Frontal cortex (tissue), 4 donors: ENCODE measurements around the gene CSNK1G1. TPM values are rescaled to one million over a fixed set of nuclear protein-coding genes. Genes with fewer than 3 reads are reported as not detected.
"Not testable (repeated sequence)": the region's sequence is repeated elsewhere in the genome, so short reads cannot be mapped to it uniquely, and the experiment has no call there.

ENCODE experiments used
- DNase-seq, 2 donors: peaks; one replicate each; pipeline ENCODE4 v3.0.0; 2012; ENCODE audit warnings: low spot score in 2 of 2
- FAIRE-seq: peaks from 2 replicates; lab custom pipeline; 2012; peaks lifted over from hg19 to GRCh38; lab: Jason Lieb, UNC
- total RNA-seq: library from RNA; depleted of rRNA; stranded (reverse); fragments of >200 nt; gene quantifications from one replicate; pipeline ENCODE4 v1.2.3, GENCODE V29; 2014
- donor health status: control.
- donor health status: control.
- donor health status: control.

Gene CSNK1G1
- total RNA-seq, 1 donor from 2014 or later, result 46.1 TPM

- DNase-seq (no peak), FAIRE-seq (no peak)
These were observed 105.9 kb downstream of the CSNK1G1 start for GRCh38 chr15:64249883-64250575.

GRCh38 chr15:64249406-64249805 is 106.6 kb downstream of the CSNK1G1 start:
- FAIRE-seq (no peak), DNase-seq (no peak)

DNA sequence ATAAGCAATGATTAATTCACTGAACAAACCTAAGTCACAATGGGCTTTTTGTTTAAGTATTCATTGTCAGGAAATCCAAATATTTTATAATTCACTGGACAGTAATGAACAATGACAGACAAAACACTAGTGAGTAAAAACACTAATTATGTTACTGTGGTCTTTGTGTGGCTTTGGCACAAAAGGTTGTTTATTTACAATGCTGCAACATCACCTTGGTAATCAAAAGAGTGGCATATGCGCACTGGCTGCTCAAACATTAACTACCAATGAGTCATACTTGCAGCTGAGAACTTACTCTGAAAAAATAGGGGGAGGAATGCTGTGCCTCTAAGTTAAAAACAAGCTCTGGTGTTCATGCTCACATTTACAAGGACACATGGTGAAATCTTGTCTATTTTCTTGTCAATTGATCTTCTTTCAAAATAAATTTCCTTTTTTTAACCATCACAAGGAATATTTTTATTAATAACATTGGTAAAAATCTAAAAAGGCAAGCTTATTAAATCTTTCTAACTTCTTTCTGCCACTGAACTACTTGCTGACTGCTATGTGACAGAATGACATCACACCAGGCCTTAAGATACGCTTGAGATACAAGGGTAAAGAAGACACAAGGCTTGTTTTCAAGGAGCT is 107.9 kb downstream of the CSNK1G1 start:
- DNase-seq (peak in 1 of 2 donors; percentile 30), FAIRE-seq (no peak)

GRCh38 chr15:64247535-64247905 is 108.5 kb downstream of the CSNK1G1 start:
- DNase-seq, result no peak
- FAIRE-seq, result no peak

GRCh38 chr15:64246364-64247189 is 109.4 kb downstream of the CSNK1G1 start:
- peak in 1 of 2 donors; percentile 8 for DNase-seq
- FAIRE-seq, result no peak

- no peak for DNase-seq
- FAIRE-seq, result no peak
These were observed 110.6 kb downstream of the CSNK1G1 start for GRCh38 chr15:64245405-64245804.

DNA sequence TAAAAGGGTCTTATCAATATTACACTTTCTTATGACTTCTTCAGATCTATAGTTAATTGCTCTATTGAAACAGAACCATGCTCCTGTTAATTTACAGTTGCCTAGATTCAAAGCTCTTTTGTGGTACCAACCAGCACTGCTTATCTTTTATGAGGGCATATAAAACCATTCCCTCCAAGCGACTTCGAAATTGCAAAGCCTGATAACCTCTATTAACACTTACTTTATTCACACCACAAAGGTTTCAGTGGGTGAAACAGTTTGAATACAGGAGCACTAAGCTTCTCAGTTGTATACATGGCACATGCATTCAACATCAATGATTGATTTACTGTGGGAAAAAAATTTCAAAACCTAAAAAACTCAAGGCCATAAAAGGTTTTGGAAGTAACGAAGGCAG is 118.3 kb downstream of the CSNK1G1 start:
- FAIRE-seq (no peak), DNase-seq (no peak)

GRCh38 chr15:64236156-64236894 is 119.6 kb downstream of the CSNK1G1 start:
- DNase-seq (no peak), FAIRE-seq (no peak)

GRCh38 chr15:64235552-64235951 is 120.4 kb downstream of the CSNK1G1 start:
- FAIRE-seq (no peak), DNase-seq (no peak)

- no peak for DNase-seq
- FAIRE-seq, result no peak
These were observed 122.7 kb downstream of the CSNK1G1 start for GRCh38 chr15:64233299-64233698.

- no peak for FAIRE-seq
These were observed 123.6 kb downstream of the CSNK1G1 start for GRCh38 chr15:64232400-64232799.

GRCh38 chr15:64229129-64229724 is 126.7 kb downstream of the CSNK1G1 start:
- FAIRE-seq (no peak), DNase-seq (no peak)

More at GRCh38 chr15:64232400-64232799, 123.6 kb downstream of the CSNK1G1 start:
- DNase-seq, result no peak

GRCh38 chr15:64225804-64226203 is 130.2 kb downstream of the CSNK1G1 start:
- no peak for DNase-seq
- no peak for FAIRE-seq

GRCh38 chr15:64224511-64224910 is 131.5 kb downstream of the CSNK1G1 start:
- DNase-seq (no peak), FAIRE-seq (no peak)

GRCh38 chr15:64223882-64224281 is 132.1 kb downstream of the CSNK1G1 start:
- DNase-seq (no peak), FAIRE-seq (no peak)

- FAIRE-seq (no peak), DNase-seq (no peak)
These were observed 133.2 kb downstream of the CSNK1G1 start for GRCh38 chr15:64222573-64223366.

DNA sequence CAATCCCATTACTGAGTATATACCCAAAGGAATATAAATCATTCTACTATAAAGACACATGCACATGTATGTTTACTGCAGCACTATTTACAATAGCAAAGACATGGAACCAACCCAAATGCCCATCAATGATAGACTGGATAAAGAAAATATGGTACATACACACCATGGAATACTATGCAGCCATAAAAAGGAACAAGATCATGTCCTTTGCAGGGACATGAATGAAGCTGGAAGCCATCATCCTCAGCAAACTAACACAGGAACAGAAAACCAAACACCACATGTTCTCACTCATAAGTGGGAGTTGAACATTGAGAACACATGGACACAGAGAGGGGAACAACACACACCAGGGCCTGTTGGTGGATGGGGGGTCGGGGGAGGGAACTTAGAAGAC is 134.1 kb downstream of the CSNK1G1 start:
- FAIRE-seq, DNase-seq: not testable (repeated sequence)

DNA sequence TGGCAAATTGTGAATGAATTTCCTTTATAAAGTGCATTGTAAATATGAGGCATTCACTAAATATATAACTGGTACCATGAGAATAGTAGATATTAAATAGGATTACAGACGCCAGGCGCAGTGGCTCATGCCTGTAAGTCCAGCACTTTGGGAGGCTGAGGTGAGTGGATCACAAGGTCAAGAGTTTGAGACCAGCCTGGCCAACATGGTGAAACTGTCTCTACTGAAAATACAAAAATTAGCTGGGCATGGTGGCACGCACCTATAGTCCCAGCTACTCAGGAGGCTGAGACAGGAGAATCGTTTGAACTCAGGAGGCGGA is 138.6 kb downstream of the CSNK1G1 start:
- not testable (repeated sequence) for FAIRE-seq, DNase-seq
